Midbrain (tissue), 1 donor: ENCODE measurements around the gene SFI1.
"Not testable (repeated sequence)": the region's sequence is repeated elsewhere in the genome, so short reads cannot be mapped to it uniquely, and the experiment has no call there.

ENCODE experiments used
- DNase-seq: peaks from one replicate; lab custom pipeline; 2025; lab: John Stamatoyannopoulos, UW

The SFI1 gene

DNA sequence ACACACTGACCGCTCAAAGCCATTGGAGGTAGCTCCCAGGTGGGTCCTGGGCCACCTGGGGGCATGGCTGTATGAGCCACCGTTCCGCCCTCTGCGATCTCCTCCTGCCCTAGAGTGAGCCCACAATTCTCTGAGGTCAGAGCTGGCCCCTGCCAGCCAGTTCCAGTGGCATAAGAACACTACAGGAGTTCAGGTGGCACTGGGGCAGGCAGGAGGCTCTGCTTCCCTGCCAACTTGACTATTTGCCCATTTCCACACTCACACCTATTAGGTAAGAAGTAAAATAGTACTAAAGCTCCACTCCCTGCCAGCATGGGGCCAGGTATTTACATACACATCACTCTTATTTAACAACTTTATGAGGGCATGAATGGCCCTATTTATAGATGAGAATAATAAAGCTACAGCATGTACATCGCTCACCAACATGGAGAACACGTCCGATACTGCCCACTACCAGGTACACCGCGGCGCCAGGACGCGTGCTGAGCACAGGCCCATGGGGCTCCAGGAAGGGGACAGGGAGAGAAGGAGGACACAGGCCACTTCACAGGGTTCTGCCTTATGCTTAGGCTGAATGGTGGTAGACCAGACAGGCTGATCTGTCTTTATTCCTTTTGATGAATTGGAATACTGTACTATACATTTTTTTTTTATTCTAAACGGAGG lies 139.4 kb downstream of the SFI1 start:
- no peak for DNase-seq

DNA sequence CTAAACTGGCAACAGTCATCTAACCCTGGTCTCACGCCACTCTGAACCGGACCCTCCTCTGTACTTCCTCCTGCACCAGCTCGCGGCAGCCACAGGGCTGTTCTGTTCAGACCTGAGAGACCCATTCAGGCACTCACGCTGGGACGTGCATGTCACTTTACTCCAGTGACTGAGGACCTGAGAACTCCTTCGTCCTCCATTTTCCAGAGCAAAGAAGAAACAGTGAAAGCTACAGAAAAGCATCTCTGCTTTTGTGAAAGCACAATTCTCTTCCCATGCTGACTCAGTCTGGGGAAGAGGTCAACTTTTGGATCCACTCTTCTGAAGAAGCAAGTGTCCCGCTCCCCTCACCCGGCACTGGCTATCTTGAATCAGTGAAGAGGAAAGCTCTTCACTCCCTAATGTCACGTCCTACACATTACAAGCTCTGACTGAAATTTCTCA lies 141.1 kb downstream of the SFI1 start:
- no peak for DNase-seq

DNA sequence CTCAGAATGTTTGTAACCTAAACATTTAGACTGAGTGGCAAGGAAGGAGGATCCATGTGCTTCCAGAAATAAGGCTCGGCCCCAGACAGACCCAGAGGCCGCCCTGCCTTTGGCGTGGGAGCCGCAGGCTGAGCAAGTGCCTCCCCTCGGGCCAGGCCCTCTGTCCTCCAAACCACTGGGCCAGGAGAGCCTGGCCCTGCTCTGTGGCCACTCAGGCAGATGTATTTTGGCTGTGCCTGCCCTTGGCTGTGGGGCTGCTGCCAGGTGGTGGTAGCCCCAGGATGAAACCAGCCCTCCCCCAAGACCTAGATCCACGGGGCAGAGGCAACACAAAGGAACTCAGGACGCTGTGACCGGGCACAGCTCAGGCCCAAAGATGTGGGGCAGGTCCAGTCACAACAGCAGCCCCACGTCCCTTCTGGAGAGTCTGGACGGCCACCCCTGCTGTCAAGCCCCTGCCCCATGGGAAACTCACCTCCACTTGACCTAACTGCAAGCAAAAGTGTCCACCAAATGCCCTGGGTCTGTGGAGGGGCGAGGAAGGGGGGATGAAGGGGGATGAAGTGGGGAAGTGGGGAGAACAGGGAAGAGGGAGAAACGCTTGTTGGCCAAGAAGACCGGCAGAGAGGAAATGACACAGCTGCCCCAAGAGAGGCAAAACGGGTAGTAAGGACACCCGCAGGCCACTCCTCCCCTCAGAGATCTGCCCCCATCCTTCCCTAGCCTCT lies 141.7 kb downstream of the SFI1 start:
- DNase-seq = peak; percentile 12

DNA sequence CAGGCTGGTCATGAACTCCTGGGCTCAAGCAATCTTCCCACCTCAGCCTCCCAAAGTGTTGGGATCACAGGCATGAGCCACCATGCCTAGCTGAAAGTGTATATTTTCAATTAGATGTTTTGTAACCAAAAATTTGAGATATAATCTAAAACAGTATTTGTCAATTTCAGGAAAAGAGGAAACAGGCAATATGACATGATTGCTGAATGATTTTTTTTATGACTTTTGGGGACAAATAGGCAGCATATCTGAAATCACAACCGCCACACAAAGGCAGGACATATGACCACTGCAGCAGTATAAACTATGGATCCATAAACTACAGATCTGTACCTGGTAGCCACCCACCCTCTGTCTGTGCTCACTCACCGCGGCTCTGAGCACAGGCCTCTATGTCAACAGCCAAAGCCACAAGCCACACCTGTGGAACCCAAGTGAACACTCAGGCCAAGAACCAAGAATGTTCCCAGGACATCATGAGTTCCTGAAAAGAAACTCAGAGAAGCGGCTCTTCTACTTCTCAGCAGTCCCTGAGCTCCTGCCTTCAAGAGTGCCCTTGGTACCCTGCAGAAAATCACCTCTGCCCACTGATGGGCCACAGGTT lies 143.2 kb downstream of the SFI1 start:
- DNase-seq = no peak

DNA sequence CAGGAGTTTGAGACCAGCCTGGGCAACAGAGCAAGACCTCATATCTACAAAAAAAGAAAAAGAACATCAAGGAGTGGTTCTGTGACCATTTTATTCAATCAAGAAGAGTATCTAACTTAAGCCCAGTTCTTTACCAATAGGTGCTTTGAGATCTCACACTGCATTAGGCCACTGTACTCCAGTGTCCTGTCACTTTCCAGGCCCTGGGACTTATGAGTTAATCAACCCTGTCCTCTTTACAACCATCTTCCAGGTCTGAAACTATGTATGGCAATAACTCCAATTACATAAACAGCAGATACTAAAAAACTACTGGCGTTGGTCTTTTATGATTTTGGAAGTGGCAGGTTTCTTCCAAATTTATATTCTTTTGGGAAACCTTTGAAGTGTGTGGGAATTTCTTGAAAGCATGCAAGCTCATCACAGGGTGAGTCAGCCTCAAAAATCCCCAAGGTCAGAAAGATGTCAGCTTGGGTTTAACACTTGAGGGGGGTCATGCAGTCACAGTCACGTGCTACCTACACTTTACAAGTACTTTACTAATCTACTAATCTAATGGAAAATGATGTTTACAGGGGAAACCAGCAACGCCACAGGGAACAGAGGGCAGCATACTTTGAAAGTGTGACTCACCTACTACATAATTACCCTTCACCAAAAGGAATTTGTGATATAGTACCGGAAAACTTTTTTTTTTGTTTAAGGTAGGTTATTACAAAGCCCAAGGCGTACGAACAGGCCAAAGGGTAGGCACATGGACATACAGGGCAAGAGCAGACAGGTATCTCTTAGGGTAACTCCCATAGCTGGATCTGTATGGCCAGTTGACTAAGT lies 150.1 kb downstream of the SFI1 start:
- DNase-seq = no peak

DNA sequence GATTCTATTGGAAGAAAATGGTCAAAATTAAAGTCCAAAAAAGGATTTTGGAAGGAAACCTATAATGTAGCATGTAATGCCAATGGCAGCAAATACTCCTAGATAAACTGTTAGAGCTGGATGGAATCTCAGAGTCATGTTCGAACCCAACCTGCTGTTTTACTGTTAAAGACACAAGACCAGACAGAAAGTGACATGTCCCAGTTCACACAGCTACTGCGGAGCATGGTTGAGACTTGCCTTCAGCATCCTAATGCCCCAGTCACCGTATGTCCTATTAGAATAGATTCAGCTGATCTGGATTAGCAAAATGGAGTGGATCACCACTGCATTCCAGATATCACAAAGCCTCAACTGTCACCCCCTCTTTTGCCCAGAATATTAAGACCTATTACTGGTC lies 150.7 kb downstream of the SFI1 start:
- no peak for DNase-seq

DNA sequence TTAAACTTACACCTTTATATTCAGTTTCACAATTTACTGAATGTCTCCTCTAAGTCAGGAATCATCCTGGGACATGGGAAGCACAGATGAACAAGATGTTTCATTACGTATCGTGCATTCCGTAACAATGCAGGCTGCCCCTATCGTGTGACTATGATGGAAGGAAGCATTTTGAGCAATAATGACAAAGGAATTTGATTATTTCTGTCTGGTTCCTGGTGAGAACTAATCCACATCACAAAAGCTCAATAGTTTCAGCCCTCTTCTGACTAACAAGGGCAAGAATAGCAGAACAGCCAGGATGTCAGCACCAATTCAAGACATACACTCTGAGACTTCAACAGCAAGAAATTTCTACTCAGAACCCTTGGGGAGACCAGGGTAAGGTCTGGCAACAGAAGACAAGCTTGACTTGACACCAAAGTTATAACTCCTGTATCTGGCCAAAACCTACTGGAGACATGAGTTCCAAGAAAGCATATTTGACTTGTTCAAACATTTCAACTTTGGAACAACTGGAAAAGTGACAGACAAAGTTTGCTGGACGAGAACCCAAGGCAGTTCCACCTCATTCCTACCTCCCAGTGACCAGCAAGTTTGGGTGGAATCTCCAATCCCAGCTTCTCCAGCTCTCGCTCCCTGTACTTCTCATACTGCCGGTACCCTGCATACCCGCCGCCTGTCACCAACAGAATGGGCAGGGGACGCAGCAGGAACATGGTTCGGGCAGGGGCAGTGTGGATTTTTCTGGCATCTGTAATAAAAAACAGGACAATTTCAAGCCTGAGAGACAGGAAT lies 151.4 kb downstream of the SFI1 start:
- DNase-seq = no peak

DNA sequence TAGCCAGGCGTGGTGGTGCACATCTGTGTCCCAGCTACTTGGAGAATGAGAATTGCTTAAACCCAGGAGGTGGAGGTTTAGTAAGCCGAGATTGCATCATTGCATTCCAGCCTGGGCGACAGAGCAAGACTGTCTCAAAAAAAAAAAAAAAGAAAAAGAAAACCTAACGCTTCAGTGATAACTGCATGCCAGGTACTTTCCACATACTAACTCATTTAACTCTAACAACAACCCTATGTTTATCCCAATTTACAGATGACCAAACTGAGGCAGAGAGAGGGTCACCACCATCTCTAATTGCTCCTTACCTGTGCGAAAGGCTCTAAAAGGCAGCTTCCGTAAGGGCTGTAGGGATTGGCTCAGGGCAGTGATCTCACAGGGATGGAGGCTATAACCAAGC lies 154.1 kb downstream of the SFI1 start:
- DNase-seq = no peak

DNA sequence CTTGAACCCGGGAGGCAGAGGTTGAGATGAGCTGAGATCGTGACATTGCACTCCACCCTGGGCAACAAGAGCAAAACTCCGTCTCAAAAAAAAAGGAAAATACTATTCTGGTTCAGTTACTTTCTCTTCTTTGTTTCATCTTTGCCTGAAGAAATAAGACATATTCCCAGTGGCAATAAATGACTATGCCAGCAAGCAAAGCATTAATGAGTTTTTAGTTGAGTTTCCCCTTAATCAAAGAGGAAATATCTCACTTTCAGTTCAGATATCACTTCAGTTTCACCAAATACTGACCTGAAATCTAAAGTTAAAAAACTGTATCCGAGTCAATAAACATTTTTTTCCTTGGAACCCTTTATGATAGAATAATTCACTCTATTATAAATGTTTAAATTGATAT lies 155.3 kb downstream of the SFI1 start:
- DNase-seq = no peak

DNA sequence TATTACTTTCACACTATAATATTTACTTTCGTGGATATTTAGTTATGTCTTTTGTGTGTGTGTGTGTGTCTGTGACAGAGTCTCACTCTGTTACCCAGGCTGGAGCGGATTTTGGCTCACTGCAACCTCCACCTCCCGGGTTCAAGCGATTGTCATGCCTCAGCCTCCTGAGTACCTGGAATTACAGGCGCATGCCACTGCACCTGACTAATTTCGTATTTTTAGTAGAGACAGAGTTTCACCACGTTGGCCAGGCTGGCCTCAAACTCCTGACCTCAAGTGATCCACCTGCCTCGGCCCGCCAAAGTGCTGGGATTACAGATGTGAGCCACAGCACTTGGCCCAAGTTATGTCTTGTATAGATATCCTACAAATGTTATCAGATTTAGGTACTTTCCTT lies 155.8 kb downstream of the SFI1 start:
- DNase-seq = no peak

DNA sequence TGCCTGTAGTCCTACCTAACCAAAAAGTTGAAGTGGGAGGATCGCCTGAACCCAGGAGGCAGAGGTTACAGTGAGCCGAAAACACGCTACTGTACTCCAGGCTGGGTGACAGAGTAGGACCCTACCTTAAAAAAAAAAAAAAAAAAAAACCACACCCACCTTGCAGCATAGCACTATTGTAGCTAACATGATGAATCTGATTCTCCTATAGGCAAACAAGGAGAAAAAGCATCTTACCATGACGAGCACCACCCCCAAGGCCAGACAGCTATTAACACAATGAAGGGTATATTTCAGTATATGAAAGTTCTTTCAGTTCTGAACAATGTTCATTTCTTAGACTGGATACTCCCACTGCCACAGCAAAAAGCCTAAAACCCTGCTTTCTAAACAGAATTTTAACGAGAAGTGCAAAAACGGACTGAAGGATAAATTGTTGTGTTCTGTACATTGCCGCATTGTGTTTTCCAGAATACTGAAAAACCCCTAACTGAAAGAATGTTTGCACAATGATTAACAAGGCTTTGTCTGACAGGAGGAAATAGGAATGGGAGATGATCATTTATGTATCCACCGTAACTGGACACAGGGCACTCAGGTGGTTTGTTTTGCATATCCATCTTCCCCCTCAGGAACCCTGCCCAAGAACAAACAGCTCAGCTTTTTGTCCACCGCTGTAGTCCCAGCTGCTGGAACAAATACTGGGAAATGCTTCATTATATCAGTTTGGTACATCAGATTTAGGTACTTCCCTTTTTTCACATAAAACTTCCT lies 156.8 kb downstream of the SFI1 start:
- no peak for DNase-seq

DNA sequence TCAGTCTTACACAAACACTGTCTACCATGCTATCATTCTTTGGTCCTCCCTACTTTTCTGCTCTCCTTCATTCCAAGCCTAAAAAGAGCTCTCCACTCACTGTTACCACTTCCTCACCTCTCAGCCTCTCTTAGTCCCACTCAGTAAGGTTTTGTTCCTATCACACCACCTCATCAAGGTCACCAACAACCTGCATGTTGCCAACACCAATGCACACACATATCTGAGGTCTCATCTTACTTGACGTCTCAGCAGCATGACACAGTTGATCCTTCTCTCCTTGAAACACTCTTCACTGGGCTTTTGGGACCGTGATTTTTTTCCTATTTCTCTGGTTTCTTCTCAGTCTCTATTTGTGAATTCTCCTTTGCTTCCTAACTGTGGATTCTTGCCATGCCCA lies 157.6 kb downstream of the SFI1 start:
- DNase-seq = no peak

DNA sequence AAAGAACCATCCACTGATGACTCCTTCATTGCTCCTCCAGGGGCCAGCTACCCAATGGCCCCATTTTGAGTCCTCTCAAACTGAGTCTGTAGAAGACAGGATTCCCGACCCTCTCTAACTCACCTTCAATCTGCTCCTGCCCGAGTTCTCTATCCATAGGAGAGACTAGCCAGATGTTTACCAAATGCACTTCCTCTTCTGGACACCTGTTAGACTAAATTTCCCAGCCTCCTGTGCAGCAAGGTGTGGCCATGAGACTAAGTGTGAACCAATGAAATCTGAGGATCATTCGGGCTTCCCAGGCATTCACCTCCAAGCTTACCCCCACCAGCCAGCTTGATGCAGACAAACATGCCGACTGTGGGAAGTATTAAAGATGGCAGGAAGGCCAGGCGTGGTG lies 158.1 kb downstream of the SFI1 start:
- no peak for DNase-seq

DNA sequence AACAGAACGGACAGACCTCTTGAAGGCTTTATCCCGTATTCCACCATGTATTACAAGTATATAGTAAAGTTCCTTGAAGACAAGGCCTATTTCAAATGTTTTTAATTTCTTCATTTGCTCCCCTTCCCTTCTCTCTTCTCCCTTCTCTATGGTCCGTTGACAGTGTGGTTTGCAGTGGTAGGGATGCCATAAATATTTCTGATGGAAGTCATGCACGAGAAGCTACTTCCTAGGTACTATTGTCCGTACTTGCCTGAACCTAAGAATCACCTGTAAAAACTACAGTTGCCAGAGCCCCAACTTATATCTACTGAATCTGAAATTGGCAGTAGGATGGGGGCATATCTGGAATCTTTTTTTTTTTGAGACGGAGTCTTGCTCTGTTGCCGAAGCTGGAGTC lies 162.9 kb downstream of the SFI1 start:
- DNase-seq = no peak

DNA sequence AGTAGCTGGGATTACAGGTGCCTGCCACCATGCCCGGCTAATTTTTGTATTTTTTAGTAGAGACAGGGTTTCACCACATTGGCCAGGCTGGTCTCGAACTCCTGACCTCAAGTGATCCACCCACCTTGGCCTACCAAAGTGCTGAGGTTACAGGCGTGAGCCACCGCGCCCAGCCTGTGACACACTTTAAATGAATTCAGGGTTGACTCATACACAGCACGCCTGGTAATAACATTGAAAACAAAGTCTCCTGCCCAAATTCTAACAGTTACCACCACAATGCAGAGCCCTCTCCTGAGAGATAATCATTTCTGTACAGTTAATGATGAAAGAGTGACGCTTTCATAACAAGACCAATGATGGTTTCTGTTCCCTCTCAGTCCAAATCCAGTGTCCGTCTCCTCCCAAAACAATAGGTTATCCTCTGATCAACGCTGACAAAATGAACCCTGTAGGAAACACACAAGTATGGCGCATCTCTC lies 164.6 kb downstream of the SFI1 start:
- DNase-seq = not testable (repeated sequence)

DNA sequence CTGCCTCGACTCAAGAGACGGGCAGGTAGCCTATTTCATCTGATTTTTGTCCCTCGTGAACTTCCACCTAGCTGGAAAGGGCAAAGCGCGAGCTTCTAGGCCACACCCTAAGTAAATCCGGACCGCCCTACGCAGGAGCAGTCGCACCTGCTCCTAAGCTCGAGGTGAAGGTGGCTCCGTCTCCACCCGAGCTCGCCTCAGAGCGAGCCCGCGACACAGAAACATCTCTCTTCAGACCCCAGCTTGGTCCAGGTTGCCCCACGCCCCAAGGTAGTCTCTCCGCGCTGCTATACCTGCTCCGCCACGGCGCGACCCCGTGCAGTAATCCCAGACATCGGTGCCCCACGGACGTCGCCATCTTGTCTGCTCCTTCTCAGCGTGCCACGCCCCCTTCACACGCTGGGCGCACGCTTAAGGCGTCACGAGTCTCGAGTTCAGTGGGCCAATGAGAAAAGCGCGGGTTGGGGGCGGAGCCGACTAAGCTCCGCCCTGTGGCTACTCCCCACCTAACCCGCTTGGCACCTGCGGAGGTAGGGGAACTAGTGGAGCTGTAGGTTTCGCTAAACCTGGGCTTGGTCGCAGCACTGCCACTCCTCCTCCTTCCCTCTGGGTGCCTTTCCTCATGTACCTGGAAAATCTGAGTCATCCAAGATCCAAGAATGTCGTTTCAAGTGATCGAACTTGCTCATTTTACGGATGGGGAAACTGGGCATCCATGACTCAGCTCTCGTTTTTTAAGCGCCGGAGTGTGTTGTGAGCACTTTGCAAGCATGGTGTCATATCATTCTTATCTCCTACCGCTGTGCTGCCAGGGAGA lies 165.7 kb downstream of the SFI1 start, which contains the start of gene PISD:
TSS of gene PISD (minus strand) at position 365 of the 817 bp plus-strand sequence. CDS start at position 358, 7 bp downstream.
- peak; percentile 94 for DNase-seq

DNA sequence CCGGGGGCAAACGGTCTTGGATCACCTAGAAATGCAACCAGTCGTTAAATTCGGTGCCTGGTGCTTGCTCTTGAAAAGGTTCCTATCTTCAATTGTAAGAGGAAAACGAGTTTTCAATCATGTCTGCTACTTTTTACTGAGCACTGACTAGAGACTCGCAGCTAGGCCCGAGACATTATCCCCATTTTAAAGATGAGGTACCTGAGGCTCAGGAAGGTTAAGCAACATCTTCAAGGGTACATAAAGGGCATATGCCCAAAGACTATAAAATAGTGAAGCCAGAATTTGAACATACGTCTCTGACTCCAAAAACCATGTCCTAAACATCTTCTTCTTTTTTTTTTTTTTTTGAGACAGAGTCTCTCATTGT lies 166.3 kb downstream of the SFI1 start:
- DNase-seq = no peak
